ENCODE results near the gene SYNJ2.

DNA sequence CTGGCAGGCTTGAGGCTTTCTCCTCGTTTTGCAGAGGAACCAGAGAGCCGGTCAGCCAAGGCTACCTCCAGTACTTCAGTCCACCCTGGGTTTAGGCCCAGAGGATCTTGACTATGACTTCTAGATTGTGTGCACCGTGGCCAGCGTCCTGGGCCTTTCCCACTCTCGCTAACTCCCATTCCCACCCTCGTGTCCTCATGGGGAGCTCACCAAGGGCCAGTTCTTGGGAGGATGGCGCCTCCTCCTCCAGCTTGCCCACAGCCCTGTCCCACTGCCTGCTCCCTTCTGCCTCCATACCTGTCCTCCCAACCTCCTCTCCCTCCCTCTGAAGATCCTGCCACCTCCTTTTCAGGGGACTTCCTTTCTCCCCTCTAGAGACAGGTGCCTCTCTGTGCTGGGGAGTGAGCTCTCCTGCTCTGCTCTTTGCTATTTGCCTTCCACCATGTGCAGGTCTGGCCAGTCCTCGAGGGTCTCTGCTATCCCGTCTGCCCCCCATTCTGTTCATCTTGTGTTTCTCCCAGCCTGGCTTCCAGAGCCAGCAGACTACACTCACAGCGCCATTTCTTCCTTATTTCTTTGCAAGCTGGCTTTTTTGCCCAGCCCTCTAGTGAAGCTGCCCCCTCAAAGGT, 4.4 kb upstream of the SYNJ2 start:
- TF ChIP-seq, protein P1, sequence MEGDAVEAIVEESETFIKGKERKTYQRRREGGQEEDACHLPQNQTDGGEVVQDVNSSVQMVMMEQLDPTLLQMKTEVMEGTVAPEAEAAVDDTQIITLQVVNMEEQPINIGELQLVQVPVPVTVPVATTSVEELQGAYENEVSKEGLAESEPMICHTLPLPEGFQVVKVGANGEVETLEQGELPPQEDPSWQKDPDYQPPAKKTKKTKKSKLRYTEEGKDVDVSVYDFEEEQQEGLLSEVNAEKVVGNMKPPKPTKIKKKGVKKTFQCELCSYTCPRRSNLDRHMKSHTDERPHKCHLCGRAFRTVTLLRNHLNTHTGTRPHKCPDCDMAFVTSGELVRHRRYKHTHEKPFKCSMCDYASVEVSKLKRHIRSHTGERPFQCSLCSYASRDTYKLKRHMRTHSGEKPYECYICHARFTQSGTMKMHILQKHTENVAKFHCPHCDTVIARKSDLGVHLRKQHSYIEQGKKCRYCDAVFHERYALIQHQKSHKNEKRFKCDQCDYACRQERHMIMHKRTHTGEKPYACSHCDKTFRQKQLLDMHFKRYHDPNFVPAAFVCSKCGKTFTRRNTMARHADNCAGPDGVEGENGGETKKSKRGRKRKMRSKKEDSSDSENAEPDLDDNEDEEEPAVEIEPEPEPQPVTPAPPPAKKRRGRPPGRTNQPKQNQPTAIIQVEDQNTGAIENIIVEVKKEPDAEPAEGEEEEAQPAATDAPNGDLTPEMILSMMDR (IDR thresholded peaks at IDR 0.05; ENCODE audit: low read depth, low read length), result no peak
- no peak for TF ChIP-seq POLR2A (IDR thresholded peaks at IDR 0.05; ENCODE audit: extremely low read depth, insufficient read length)
- TF ChIP-seq, protein P2, sequence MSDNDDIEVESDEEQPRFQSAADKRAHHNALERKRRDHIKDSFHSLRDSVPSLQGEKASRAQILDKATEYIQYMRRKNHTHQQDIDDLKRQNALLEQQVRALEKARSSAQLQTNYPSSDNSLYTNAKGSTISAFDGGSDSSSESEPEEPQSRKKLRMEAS (IDR thresholded peaks at IDR 0.05; ENCODE audit: low read depth, low read length), result no peak

Data from NB4 (cell line).